GM21381 (cell line): Measurements from ENCODE around the gene MMP24.

Source experiments
- ATAC-seq: cut with Tn5 transposase; IDR thresholded peaks from one replicate; pipeline ENCODE4 v1.9.1; 2021; ENCODE audit warnings: mild to moderate bottlenecking, moderate library complexity; ENCODE audit not compliant: unreplicated experiment

The MMP24 gene

DNA sequence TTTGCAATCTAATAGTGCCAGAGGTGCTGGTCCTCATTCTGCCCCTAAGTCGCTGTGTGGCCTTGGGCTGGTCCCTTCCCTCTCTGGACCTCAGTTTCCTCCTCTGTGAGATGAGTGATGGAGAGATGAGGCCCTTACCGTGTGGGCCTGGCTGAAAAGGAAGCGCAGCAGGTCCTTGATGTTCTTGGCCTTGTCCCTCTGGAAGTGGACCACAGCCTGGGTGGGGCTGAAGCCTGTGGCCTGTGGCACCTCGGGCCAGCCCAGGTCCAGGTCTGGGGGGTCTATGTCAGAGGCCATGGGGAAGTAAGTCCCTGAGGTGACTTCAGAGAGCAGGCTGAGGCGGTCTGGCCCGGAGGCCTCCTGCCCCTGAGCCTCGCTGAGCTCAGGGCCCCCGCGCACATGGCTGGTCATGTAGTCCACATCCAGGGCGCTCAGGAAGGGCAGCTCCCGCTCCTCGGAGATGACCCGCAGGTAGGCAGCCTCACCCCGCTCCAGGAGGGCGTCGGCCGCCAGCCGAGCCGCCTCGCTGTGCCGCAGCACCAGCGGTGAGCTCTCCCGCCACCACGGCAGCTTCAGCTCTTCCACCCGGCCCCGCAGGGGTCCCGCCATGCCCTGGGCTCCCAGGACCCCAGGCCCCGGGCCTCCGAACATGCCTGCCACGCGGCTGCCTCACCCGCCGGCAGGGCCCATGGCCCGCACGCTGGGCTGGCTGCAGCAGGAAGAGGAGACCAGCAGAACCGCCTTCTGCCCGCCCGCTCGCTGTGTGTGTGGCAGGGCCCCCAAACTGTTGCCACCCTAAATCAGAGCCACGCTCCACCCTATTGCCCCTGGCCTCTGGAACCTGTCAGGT is 65.4 kb downstream of the MMP24 start, which contains the start of gene FAM83C:
FAM83C (minus strand) TSS at position 772 of the 850 bp plus-strand sequence; CDS start at position 651, 121 bp downstream.
- no peak for ATAC-seq

DNA sequence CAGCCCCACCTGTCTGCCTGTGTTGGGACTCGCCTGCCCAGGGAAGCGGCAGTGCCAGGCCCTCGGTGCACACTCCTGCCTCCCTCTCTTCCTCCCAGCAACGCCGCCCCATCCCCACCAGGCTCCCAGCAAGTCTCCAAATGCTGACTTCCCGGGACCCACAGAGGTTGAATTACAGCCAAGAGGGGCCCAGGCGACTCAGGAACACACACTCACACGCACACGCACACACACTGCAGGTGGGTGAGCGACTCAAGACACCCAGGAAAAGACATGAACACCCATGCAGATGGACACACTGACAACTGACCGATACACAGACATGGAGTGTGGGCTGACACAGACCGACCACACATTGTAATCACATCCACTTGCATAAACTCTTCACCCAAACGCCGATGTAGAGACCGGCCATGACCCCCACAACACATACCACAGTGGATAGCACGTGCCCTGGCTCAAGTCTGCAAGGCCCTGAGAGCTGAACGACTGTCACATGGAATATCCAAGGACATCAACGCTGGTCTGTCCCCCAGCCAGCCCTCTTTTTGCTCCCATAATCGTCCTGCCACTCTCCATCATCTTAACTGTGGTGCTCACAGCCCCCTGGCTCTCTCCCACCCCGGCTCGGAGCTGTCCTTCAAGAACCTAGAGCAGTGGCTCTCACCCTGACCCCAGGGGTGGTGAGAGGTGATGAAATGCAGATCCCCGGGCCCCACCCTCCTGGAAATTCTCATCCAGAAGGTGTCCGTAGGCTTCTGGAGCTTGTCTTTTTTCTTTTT is 66.2 kb downstream of the MMP24 start:
- ATAC-seq: no peak

DNA sequence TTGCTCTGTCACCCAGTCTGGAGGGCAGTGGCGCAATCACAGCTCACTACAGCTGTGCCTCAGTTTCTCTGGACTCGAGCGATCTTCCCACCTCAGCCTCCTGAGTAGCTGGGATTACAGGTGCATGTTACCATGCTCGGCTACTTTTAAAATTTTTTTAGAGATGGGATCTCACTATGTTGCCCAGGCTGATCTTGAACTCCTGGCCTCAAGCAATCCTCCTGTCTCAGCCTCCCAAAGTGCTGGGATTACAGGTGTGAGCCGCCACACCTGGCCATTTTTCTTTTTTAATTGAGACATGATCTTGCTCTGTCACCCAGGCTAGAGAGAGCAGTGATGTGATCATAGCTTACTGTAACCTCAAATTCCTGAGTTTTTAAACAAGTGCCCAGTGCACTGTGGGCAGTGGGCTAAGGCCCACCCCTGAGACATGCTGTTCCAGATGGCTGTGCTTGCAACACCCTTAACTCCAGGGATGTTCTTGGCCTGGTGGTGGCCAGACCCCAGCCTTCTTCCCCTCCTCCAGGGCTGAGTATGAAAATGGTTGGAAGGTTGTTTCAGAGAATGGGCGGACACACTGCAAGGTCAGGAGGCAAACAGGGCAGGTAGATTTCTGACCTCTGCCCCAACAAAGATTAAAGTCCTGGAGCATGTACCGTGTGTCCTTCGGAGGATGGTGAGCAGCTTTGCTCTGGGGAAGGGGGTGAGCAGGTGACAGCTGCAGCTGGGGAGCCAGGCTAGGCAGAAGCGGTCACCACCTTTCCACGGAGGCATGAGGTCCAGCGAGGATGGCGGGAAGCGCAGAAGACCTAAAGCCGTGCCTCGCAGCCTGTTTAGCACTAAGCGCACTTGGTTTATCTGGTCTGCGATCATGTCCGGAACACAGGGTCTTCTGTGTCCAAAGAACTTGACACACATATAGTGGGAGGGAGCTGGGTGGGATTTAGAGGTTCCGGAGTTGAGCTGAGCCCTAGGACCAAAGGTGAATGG is 67.1 kb downstream of the MMP24 start:
- ATAC-seq: no peak

DNA sequence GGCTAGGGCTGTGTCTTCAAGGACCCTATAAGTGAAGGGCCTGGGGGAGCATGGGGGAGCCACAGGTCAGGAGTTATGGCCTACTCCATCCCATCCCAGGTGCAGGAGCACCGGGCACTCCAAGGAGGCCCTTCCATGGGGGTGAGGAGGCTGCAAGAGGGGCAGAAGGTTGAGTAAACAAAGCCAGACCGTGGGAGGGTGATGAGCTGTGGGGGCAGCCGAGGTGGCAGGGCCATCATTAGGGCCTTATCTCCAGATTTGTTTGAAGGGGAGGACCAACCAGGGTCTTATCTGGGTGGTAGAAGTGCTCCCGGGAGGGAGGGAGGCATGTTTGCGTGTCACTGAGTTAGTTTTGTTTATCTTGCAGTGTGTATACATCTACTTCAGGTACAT is 67.8 kb downstream of the MMP24 start:
- ATAC-seq: no peak

DNA sequence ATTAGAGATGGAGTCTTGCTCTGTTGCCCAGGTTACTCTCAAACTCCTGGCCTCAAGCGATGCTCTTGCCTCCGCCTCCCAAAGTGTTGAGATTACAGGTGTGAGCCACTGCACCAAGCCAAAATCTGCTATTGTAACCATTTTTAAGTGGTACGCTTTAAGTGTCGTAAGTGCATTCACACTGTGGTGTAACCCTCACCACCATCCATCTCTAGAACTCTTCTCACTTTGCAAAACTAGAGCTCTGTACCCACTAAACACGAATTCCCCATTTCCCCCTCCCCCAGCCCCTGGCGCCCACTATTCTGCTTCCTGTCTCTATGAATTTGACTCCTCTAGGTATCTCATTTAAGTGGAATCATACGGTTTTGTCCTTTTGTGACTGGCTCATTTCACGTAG is 68.6 kb downstream of the MMP24 start:
- no peak for ATAC-seq

DNA sequence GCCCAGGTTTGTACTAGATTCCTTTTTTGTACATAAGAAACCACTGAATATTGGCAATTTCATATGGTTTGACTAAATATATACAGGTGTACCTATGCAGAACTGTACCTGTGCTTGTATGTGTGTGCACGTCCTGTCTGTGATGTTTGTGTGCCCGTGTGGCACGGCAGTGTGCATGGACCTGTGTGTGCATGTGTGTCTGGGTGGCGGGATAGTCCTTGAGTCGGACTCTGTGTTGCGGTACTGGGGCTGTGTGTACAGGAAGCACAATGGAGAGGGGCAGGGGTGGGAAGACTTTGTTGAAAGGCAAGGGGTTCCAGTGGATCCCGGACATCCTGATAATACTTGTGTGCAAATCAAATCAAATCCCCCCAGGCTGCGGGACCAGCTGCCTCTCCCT is 69.2 kb downstream of the MMP24 start:
- no peak for ATAC-seq

DNA sequence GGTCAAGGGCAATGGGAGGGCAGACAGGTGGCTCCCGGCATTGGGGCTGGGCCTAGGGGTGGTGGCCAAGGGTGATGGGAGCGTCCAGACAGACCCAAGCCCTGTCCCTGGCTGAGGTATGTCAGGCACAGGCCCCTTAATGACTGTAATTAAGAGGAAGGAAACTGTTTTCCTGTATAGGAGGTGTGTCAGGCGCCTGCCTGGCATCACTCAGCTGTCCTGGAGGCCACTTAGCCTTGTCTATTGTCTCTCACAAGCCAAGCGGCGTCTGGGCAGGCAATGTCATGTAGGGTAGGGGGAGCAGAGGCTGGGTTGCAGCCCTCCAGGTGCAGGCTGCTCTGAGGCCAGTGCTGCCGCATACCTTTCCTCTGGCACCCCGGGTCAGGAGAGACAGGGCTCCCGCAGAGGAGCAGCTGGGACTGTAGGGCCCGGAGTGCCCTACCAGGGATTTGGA is 69.6 kb downstream of the MMP24 start:
- no peak for ATAC-seq

DNA sequence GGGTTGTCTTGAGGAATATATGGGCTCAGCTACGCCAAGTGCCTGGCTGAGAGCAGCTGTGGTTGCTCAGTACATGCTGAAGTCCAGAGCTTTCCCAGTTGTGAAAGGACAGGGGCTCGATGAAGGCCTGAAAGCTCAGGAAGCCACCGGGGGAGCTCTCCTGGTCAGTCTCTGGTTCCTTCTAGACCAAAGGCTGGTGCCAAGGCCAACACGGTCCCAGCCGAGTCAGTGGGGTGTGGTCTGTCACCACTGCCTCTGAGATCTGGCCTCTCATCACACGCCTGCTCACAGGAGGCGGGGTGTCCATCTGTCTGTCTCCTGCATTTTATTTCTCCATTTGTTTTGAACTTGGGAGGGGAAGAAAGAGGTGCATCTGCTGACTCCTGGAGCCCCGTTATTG is 70.7 kb downstream of the MMP24 start:
- ATAC-seq: no peak

DNA sequence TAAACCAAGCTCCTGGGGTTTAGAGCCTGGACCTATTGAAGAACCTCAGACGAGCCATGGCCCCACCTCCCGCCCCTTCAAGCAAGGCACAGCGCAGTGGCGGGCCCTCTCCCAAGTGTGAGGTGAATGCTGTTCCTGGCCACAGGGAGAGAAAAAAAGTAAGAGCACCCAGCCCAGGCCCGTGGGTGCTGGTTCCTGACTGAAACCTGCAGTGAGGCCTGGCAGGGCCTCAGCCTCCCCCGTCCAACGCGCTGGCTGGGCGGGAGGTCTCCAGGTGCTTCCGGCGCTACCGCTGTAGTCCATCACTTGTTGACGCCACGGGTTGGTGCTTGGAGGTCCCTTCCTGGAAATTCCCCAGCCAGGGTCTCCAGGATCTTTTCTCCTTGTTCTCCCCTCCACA is 71.2 kb downstream of the MMP24 start:
- ATAC-seq: no peak

DNA sequence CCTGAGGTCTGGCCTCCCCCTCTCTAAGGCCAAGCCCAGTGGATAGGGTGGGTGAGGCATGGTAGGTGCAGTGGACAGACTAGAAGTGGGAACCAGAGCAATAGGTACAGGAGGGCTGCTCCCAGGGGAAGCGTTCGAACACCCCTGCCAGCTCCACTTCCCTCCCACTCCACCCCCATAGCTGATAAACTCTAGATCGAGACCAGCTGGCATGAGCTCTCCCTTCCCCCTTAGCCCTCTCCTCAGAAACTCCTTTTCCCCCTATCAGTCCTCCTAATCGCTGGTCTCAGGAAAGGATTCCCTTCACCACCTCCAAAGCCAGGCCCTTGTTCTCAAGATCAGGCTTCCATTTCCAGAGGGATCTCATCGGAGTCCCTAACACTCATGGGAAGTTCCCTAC is 71.8 kb downstream of the MMP24 start:
- no peak for ATAC-seq

DNA sequence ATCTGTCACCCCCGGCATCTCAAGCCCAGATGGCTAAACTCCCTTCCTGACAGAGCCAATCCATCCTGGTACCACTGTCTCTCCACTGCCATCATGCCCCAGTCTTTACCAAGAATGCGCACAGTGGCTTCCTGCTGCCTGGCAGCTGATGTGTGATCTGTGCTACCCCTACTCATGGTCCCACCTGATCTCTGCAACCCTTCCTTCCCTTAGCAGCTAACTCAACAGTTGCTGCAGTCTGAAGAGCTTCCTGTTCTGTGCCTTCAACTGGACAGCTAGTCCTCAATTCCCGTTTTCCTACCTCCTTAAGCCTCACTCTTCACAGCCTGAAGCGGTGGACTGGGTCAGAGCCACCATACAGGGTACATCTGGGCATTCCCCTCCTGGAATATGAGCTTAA is 73.3 kb downstream of the MMP24 start:
- no peak for ATAC-seq

DNA sequence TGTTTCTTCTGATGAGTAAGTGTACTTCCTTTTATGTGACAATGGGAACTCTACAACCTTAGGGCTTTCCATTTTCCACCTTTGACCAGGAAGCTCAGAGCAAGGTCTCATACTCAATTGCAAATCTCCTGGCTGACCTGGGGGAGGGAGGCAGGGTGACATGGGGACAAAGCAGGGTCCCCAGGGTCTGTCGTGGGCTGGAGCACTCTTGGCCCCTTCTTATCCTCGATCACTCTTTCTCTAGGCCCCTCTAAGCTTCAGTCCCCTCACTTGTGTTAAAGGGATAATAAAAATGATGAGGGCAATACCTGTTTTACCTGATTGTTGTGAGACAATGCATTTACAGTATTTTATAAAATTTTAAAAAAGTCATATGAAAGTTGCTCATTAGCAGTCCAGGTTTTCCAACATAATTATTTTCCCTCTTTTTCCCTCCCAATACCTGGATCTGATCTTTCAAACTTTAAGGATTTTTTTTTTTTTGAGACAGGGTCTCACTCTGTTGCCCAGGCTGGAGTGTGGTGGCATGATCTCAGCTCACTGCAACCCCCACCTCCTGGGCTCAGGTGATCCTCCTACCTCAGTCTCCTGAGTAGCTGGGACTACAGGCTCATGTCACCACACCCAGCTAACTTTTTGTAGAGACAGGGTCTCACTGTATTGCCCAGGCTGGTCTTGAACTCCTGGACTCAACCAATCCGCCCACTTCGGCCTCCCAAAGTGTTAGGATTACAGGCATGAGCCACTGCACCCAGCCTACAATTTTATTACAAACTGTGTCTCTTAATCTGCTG is 74.2 kb downstream of the MMP24 start:
- ATAC-seq: no peak

DNA sequence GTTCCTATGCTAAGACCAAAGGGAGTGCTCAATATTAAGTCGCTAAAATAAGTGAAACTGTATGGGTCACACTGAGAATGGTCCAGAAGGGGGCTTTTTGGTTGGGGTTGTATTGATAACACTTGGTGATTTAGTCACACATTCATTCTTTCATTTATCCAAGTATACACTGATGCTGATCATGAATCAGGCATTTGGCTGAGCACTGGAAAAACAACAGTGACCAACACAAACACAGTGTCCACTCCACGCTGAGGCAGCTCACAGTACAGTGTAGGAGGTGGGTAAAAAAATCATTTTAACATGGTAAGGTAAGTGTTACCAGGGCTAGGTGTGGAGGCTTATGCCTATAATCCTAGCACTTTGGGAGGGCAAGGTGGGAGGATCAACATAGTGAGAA is 74.9 kb downstream of the MMP24 start:
- ATAC-seq: no peak

DNA sequence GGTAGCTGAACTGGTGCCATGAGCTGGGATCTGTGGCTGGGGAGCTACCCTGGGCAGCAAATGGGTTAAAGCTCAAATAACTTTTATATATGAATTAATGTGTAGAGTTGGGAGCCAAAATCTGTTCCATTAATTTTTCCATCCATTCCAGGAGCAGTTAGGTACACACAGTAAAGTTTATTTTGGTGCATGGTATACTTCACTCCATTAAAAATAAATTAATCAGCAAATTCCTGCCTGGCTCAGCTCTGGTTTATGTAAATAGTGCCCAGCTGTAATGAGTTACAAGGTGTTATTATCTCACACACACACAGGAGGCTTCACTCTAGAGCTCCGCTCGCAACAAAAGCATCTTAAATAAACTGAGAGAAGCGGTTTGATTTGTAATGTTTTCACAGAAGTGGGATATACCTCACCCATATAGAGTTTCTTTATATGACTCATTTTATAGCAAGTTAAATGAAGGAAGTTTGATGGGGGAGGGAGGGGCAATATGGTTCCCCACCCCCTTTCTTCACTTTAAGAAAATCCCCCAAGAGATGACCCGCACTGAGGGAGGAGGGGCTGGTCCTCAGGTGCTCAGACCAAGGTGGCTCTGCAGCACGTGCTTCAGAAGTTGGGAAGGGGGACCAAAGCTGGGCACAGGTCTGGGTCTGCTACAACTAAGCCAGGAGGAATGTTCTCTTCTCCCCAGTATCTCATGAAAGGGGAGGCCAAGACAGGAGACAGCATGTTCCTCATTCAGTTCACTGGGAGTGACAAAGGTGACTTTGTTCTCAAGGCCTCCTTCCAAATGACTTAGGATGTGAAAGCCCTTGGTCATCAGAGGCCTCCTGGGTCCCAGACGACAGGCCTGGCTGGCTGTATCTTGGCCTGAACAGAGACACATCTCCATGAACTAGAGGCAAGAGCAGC is 76.2 kb downstream of the MMP24 start:
- ATAC-seq: no peak

DNA sequence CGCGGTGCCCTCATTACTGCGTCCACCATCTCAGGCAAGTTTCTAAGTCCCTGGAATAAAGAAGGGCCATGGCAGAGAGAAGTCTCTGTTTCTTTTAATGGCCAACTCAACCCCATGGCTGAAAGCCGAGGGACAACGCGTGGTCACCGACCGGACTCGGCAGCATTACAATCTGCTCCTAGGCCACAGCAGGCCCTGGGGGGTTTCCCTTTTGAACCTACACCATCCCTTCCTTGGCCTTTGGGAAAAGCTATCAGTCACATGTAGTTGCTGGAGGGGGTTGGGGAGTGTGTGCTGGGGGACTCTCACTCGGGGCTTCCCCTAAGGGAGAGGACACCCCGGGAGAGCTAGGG is 76.9 kb downstream of the MMP24 start:
- no peak for ATAC-seq

DNA sequence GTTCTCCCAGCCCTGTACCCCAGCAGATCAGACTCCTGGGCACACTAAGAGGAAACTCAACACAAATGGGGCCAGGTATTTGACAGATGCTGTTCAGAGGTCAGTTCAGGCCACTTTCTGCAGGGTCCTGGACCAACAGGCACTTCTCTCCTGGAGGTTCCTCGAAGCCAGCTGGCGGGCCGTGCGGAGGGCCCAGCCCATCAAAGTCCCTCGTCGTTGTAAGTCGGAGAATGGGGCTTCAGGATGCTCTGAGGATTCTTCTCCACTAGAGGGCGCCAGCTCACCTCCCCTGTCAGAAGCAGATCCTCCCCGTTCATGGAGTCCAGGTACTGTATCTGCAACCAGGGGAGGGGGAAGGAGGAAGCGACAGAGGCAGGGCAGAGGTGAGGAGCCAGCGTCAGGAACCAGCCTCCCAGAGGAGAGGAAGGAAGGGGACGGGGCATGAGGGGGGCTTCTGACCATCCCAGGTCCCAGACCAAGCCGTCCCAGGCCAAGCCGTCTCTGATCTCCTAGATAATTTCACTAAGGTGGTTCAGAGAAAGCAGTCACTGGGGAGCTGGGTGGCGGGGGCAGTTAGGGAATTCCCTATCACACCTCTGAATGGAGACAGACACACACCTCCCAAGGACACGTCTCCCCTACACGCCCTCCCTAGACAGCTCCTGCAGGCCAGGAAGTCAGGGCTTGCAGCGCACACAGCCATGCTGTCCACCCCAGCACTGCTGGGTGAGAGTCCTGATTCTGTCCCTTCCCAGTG is 77.4 kb downstream of the MMP24 start:
- ATAC-seq: no peak

DNA sequence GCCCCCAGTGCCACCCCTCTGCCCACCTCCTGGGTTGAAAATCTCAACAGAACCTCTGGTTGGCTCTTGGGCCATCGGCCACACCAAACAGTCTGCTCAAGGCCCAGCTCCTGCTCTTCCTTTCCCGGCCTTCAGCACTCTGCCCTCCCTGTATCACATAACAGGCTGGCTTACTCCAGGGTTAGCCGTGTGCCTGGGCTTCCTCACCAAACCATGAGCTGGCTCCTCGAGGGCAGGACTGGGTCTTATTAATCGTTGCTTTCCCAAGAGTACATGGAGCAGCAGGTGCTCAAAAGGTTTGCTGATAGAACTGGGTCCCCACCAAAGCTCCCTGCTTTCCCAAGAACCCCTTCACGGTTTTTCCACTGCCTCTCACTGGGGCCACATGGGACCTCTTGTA is 78.5 kb downstream of the MMP24 start:
- no peak for ATAC-seq
